ENCODE results near the gene SRGAP1. TPM values are rescaled to one million over a fixed set of nuclear protein-coding genes. Genes with fewer than 3 reads are reported as not detected.

The SRGAP1 gene
- total RNA-seq, 1 experiment from 2014 or later = 0.10 TPM

- no peak for DNase-seq (ENCODE audit: low spot score)
- in situ Hi-C loops (cut with HindIII; ENCODE audit: low sequenced_read_pairs) = no loop called here
Measured at GRCh38 chr12:63918800-63919300, 74.3 kb downstream of the SRGAP1 start.

GRCh38 chr12:63919756-63920155 is 75.3 kb downstream of the SRGAP1 start:
- no peak for DNase-seq (ENCODE audit: low spot score)
- in situ Hi-C loops (cut with HindIII; ENCODE audit: low sequenced_read_pairs) = no loop called here

GRCh38 chr12:63921157-63921556 is 76.7 kb downstream of the SRGAP1 start:
- no peak for DNase-seq (ENCODE audit: low spot score)

GRCh38 chr12:63922474-63922873 is 78.0 kb downstream of the SRGAP1 start:
- in situ Hi-C loops (cut with HindIII; ENCODE audit: low sequenced_read_pairs) = no loop called here
- DNase-seq (ENCODE audit: low spot score) = no peak

More at GRCh38 chr12:63921157-63921556, 76.7 kb downstream of the SRGAP1 start:
- in situ Hi-C loops (cut with HindIII; ENCODE audit: low sequenced_read_pairs) = no loop called here

DNA sequence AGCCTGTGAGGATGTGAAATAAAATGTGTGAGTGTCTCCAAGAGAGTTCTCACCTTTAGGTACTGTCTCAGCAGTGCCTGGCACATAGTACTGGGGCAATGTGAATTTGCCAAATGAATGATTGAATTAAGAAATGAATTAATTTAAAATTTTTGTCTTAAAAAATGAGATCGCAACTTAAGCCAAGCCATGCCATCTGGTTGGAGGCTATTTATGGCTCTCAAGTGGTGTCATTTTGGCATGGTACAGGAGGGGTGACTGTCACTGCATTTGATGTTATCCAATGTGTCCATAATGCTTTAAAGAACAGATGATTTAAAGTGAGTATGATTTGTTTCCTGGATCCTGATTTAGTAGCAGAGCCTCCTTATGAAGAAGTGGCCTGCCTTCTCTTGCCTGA is 80.3 kb downstream of the SRGAP1 start:
- in situ Hi-C loops (cut with HindIII; ENCODE audit: low sequenced_read_pairs) = no loop called here
- peak; percentile 36 for DNase-seq (ENCODE audit: low spot score)

GRCh38 chr12:63927511-63927910 is 83.0 kb downstream of the SRGAP1 start:
- in situ Hi-C loops (cut with HindIII; ENCODE audit: low sequenced_read_pairs) = no loop called here
- no peak for DNase-seq (ENCODE audit: low spot score)

DNA sequence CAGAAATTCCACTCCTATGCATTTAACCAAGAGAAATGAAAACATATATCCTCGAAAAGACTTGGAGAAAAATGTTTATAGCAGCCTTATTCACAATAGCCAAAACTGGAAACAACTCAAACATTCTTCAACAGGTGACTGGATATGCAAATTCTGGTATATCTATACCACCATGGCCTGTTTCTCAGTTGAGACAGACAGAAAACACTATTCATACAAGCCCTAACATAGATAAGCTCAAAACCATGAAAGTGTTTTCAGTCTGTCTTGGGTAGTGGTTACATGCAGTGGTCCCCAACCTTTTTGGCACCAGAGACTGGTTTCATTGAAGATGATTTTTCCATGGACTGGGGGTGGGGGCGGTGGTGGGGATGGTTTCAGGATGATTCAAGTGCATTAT is 83.8 kb downstream of the SRGAP1 start:
- no peak for DNase-seq (ENCODE audit: low spot score)
- in situ Hi-C loops (cut with HindIII; ENCODE audit: low sequenced_read_pairs) = no loop called here

DNA sequence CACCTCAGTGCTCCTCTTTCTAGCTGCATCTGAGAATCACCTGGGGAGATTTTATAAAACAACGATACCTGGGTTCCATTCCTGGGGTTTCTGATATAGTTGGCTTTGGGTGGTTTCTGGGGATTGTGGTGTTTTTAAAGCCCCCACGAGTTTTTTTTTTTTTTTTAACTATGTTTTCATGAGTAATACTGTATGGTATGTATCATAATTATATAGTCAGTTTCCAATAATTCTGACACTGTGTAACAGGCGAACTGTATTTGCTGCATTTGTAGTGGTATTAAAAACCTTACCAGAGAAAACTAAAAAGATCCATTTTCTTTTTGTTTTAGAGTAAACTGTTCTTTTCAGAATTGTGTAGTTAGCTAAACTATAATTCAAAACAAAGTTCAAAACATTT is 84.9 kb downstream of the SRGAP1 start:
- DNase-seq (ENCODE audit: low spot score) = no peak
- in situ Hi-C loops (cut with HindIII; ENCODE audit: low sequenced_read_pairs) = no loop called here

DNA sequence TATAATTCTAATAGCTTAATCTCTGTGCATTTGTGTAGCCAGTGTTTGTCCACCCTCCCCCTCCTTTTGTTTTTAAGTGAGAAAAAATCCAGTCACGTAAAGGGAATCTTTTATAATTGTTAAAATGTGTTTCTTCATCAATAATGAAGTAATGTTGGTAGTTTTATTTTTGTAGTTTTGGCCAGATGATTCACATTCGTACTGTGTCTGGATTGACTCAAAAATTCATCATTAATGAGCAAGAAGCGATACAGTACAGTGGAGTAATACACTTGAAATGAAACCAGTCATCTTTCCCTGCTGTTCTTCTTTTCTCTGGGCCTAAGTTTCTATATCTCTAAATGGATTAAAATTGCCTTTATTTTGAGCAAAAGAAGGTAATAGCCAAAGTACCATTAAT is 86.5 kb downstream of the SRGAP1 start:
- in situ Hi-C loops (cut with HindIII; ENCODE audit: low sequenced_read_pairs) = no loop called here
- no peak for DNase-seq (ENCODE audit: low spot score)

GRCh38 chr12:63931703-63932102 is 87.2 kb downstream of the SRGAP1 start:
- DNase-seq (ENCODE audit: low spot score) = no peak
- in situ Hi-C loops (cut with HindIII; ENCODE audit: low sequenced_read_pairs) = no loop called here

DNA sequence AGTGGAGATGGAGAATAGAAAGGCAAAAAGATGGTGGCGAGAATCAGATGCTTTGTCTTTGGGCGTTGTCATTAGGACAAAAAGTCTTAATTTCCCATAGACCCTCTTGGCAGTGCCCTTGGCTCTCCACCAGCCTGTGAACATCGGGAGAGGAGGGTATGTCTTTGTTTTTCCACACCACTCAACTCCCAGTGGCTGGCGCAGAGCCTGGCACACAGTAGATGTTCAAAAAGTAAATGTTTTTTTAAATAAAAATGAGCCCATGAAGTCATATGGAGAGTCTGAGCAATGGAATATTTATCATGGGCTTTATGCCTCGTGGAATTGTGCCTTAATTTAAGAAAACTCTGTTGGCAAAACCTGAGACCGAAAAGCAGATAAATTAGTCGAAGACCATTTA is 90.4 kb downstream of the SRGAP1 start:
- DNase-seq (ENCODE audit: low spot score) = no peak
- in situ Hi-C loops (cut with HindIII; ENCODE audit: low sequenced_read_pairs) = no loop called here

DNA sequence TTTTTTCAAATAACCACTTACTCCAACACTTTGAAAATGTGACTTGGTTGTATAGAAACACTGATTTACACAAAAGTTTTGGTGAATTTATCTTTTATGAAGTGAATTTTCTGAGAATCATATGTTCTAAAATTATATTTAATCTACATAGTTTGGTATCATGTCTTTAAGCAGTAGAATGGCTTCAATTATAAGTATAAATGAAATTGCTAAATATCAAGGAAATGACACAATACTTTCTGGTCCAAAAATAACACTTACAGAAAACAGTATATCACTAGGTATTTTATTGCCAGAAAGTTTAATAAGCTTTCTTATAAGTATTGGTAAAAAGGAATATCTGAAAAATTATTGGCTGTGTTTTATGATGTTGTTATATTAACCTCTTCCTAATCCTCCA is 90.9 kb downstream of the SRGAP1 start:
- in situ Hi-C loops (cut with HindIII; ENCODE audit: low sequenced_read_pairs) = no loop called here
- no peak for DNase-seq (ENCODE audit: low spot score)

- no peak for DNase-seq (ENCODE audit: low spot score)
- in situ Hi-C loops (cut with HindIII; ENCODE audit: low sequenced_read_pairs) = no loop called here
Measured at GRCh38 chr12:63937378-63938316, 93.1 kb downstream of the SRGAP1 start.

DNA sequence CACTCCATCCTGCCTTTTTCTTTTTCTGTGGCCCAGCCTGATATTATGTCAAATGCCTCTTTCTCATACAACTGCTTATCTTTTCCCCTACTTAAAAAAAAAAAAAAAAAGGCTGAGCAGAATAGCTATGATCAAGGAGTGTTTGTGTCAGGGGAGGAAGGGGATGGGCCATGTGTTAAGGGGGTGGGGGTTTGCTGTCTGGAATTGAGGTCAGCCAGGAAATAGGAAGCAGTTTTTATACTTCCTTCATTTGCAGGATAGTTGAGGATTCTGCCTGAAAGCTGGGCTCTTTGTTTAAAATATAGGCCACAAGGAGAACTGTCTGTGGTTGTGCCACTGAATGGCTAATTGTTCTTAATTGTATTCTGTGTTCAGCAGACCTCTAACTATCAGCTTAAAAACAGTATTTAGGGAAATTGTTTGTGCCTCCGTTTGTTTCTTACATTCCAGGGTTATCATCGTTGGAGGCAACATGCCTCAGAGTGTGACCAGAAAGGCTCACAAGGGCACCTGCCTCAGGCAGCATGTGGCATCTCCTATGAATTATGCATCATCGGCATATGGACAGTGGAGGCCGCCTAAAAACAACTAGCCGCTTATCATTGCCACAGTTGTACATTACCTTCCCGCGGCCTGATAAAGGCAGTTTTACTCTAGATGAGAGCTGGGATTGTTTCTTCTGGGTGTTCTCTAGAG is 96.0 kb downstream of the SRGAP1 start:
- peak; percentile 73 for DNase-seq (ENCODE audit: low spot score)
- in situ Hi-C loops (cut with HindIII; ENCODE audit: low sequenced_read_pairs) = no loop called here

DNA sequence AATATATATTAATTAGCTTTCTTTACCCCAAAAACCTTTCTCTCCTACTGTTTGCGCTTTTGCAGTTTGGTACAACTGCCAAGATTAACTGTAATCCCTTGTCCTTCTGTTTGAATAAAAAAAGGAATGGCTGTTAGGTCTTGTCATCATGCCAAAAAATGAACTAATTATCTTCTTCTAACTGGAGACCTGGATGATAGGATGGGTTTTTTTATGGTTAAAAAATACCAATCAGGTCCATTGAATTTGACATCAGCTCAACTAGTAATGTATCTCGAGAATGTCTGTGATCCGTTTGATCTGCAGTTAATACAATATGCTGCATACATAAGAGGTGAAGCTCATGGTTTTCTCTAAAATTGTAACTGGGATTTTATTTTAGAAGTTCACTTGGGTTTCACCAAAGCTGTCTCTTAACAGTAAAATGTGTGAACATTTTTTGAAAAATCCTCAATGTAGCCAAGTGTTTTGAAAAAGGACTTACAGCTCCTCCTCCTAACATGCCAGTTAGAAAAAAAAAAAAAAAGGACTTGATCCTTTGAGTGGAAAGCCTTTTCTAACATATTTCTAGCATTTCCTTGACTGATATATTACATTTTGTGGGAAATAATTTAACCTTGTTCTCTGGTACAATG is 96.8 kb downstream of the SRGAP1 start:
- in situ Hi-C loops (cut with HindIII; ENCODE audit: low sequenced_read_pairs) = no loop called here
- DNase-seq (ENCODE audit: low spot score) = peak; percentile 54

DNA sequence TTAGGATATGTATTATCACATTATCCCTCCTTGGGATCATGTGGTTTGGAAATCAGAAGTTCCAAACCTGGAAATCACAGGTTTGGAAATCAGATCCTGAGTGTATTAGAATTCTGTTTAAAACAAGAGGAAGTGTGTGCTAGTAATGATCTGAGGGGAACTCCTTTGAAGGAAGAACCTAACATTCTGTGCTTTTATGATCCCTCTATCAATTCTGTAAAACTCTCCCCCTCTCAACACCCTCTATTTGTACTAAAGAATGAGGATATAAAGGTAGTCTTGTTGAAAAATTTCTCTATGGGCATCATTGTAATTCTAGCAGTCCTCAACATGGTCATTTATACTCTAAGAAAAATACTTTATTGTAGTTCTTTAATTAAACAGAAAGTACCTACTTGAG is 97.4 kb downstream of the SRGAP1 start:
- in situ Hi-C loops (cut with HindIII; ENCODE audit: low sequenced_read_pairs) = no loop called here
- DNase-seq (ENCODE audit: low spot score) = no peak

DNA sequence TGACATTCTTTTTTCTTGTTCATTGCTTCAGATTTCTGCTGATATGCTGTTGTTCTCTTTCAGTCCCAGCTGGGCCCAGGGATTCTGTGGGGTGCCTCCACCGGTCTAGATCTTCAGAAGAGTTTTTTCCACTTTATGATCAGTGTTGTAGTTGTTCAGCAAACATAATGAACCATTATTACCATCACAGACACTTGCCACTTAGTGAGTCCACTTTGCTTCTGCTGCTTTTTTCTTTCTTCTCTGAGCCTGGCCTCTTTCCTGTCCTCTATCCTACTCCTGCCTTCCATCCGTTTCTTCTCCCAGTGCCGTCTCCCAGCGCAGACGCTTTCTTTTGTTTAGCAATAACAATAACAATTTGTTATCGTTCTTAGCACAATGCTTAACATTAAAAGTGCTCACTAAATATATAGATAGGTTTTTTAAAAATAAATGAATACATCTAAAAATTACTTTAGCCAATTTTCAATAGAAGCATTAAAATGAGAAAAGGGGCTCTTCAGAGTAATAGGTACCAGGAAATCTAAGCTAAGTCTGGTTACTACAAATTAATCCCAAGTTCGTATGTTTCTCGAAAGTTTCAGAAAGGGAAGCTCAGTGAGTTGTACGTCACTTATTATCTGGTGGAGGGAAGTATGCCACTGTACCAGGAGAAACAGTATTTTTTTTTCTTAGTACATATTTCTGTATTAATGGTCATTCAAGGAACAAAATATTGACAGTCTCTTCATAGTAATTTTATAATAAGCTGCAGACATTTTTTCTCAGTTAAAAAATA is 98.2 kb downstream of the SRGAP1 start:
- in situ Hi-C loops (cut with HindIII; ENCODE audit: low sequenced_read_pairs) = no loop called here

DNA sequence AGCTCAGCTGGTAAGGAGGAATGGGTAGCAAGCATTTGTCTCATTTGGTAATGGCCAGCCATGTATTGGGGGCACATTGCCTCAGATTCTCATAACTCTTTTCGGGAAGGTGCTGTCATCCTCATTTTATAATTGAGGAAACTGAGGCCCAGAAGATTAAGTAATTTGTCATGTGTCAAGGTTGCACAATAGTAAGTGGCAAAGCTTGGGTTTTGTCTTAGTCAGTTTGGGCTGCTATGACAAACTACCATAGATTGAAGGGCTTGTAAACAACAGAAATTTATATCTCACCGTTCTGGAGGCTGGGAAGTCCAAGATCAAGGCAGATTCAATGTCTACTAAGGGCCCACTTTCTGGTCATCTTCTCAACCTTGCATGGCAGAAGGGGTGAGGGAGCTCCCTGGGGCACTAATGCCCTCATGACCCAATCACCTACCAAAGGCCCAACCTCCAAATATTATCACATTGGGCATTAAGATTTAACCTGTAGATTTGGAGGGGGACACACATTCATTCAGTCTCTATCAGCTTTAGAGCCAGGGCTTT is 99.6 kb downstream of the SRGAP1 start:
- in situ Hi-C loops (cut with HindIII; ENCODE audit: low sequenced_read_pairs) = no loop called here
- DNase-seq (ENCODE audit: low spot score) = no peak

More for the DNA sequence above, 98.2 kb downstream of the SRGAP1 start:
- no peak for DNase-seq (ENCODE audit: low spot score)
